ENCODE measurements around the gene C1orf35.
A peak's percentile ranks its signal among the peaks of the same experiment; 100 is the strongest.

C1orf35 gene

DNA sequence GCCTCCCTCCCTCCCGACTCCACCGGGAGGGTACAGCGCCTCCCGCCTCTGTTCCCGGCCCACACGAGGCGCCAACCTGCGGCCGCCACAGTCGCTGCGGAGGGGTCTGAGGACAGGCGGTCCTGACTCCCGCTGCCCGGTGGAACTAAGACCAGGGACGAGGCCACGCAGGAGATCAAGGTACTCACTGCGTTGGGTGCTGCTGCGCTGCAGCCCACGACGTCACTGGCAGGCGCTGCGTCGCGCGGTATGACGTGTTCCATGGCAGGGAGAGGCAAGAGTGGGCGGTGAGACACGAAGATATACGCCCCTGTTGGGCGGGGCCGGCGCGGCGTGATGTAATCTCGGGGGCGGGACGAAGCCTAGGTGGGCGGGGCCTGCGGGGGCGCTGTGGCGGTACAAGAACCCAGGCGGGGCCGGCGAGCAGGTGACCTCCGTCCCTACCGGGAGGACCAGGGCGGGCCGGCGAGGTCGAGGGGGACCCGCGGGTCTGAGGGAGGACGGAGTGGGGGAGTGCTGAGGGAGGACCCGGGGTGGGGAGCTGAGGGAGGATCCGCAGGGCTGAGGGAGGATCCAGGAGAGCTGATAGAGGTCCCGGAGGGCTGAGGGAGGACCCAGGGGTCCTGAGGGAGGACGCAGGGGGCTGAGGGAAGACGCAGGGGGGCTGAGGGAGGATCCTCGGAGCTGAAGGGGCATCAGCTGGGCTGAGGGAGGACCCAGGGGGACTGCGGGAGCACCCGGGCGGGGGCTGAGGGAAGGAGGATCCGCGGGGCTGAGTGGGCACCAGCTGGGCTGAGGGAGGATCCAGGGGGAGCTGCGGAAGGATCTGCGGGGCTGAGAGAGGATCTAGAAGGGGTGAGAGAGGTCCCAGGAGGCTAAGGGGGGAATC is 6.2 kb upstream of the C1orf35 start, which contains the start of gene MRPL55:
MRPL55 (minus strand) TSS at position 227 of the 889 bp plus-strand sequence. CDS start 1,039 bp downstream, outside the sequence.
- DNase-seq (ENCODE audit: low read depth in 2 of 2) = peak; percentile 97 to 100

GRCh38 chr1:228108742-228109072 is 5.6 kb upstream of the C1orf35 start:
- no peak for DNase-seq (ENCODE audit: low read depth in 2 of 2)

DNA sequence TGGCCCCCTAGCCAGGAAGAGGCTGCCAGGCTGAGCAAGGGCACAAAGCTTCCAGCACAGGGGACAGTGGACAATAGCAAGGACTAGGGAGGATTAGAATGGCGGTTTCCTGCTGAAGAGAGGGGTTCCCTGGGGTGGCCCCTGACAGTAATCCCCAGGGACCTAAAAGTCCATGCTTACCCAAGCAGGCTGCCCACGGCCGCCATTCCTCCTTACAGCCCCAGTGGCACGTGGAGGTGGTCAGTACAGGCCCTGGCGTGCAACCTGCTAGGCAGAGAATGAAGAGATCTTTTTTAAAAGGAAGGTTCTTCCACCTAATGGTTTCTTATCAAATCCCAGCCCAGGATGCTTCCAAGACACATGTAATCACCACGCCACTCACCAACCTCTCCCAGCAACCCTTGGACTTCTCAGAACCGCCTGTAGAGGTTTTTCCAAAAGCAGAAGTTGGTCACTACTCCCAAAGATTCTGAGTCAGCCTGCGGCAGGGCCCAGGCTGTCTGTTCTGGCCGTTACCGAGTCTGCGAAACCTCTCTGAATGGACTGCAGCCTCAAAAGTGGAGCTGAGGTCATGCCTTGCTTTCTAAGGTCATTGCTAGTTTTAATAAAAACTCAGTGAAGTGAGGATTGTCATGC is 5.0 kb upstream of the C1orf35 start:
- DNase-seq (ENCODE audit: low read depth in 2 of 2) = no peak

- DNase-seq (ENCODE audit: low read depth in 2 of 2) = no peak
These were observed 4.5 kb upstream of the C1orf35 start for GRCh38 chr1:228107636-228108035.

GRCh38 chr1:228106800-228107054 is 3.6 kb upstream of the C1orf35 start:
- no peak for DNase-seq (ENCODE audit: low read depth in 2 of 2)

- no peak for DNase-seq (ENCODE audit: low read depth in 2 of 2)
These were observed 3.1 kb upstream of the C1orf35 start for GRCh38 chr1:228105996-228106799.

- DNase-seq (ENCODE audit: low read depth in 2 of 2) = no peak
These were observed 2.3 kb upstream of the C1orf35 start for GRCh38 chr1:228105270-228105995.

- DNase-seq (ENCODE audit: low read depth in 2 of 2) = no peak
These were observed 1.6 kb upstream of the C1orf35 start for GRCh38 chr1:228104526-228105269.

GRCh38 chr1:228101994-228102790 is 933 bp downstream of the C1orf35 start:
- peak in 1 of 2 donors; percentile 39 for DNase-seq (ENCODE audit: low read depth in 2 of 2)

DNA sequence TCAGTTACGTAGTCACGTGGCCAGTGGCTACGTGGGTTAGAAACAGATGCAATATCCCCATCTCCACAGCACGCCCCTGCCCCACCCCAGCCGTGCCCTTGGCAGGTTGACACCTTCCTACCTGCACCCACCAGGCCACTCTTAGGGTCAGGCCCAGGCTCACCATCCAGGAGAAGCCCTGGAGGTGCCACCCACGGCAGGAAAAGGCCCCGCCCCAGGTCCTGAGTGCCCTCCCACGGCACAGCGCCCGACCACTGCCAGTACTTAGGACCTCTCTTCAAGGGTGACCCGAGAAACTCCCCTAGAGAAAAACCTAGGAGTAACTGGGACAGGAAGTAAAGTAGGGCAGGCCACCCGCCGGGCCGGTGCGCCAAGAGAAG is 1.5 kb downstream of the C1orf35 start:
- DNase-seq (ENCODE audit: low read depth in 2 of 2) = no peak

DNA sequence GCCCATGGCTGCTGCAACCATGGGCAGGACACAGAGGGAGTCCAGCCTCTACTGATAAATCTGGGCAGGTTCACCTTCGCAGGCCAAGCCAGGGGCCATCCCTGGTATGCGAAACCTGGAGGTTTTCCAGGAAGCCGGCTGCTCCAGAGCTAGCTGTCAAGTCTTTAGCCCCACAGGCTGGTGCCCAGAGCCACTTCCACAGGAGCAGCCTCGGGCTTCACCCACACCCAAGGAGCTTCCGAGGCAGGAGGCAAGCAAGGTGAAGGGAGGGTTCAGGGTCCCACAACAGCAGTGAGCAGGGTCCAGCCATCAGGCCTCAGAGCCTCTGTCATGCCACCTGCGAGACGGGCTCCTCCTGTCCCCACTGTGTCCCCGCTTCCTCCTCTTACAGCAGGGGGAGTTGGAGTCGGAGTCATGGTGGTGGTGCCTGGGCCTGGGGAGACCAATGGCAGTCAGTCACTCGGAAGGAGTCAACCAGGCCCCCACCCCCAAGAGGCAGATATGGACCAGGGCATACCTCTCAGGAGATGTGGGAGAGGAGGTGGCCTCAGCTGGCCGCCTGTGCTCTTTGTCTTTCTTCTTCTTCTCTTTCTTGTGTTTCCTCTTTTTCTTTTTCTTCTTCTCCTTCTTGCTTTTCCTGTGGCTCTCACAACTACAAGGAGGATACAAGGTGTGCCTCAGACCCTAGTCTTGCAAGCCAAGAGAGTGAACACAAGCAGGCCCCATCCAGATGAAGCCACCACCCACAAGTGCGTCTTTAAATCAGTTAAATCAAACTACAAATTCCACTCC is 2.1 kb downstream of the C1orf35 start:
- no peak for DNase-seq (ENCODE audit: low read depth in 2 of 2)

DNA sequence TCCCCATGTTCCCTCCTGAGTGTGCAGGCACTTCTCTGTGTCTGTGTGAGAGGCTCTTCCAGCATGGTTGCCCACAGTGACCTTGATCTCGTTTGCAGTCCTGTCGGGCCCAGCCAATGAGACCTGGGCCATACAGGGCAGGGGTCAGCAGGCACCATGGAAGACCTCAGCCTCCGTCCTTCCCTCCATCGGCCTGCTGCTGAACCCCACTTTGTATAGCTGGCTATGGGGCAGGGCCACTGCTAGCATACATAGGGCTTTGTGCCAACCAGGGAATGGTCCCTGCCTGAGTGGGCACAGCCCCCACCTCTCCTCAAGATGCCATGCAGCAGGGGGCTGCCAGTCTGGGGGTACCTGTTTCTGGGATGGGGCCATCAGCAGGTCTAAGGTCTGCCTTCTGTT is 3.8 kb downstream of the C1orf35 start:
- DNase-seq (ENCODE audit: low read depth in 2 of 2) = no peak

DNA sequence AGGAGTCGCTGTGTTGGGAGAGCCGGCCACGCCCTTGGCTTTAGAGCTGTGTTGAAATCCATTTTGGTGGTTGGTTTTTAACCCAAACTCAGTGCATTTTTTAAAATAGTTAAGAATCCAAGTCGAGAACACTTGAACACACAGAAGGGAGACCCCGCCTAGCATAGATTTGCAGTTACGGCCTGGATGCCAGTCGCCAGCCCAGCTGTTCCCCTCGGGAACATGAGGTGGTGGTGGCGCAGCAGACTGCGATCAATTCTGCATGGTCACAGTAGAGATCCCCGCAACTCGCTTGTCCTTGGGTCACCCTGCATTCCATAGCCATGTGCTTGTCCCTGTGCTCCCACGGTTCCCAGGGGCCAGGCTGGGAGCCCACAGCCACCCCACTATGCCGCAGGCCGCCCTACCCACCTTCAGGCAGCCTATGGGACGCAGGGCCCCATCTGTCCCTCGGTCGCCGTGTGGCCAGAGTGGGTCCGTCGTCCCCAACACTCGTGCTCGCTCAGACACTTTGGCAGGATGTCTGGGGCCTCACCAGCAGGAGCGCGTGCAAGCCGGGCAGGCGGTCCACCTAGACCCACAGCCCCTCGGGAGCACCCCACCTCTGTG is 4.7 kb downstream of the C1orf35 start:
- DNase-seq (ENCODE audit: low read depth in 2 of 2) = no peak

GRCh38 chr1:228097333-228098081 is 5.6 kb downstream of the C1orf35 start:
- no peak for DNase-seq (ENCODE audit: low read depth in 2 of 2)

- DNase-seq (ENCODE audit: low read depth in 2 of 2) = no peak
These were observed 6.5 kb downstream of the C1orf35 start for GRCh38 chr1:228096416-228097332.

- DNase-seq (ENCODE audit: low read depth in 2 of 2) = no peak
These were observed 7.2 kb downstream of the C1orf35 start for GRCh38 chr1:228095938-228096337.

DNA sequence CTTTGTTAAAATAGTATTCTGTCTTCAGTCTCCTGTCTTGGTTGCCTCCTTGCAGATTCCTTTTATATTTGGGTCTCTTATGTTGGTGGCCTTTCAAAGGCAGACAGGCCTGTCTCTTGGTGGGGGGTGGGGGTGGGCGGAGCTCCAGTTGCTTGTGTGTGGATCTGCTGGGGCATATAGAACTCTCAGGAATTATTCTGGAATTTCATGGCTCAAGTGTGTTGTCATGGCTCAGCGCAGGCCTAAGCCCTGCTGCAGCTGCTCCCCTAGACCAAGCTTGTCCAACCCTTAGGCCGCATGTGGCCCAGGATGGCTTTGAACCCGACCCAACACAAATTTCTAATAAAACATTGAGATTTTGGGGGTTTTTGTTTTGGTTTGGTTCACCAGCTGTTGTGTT is 8.0 kb downstream of the C1orf35 start:
- DNase-seq (ENCODE audit: low read depth in 2 of 2) = no peak
